NCI-H524 treated with DMSO at 0.1 percent for 48 hours (cell line): Measurements from ENCODE around the gene CPM.
"Not testable (repeated sequence)": the region's sequence is repeated elsewhere in the genome, so short reads cannot be mapped to it uniquely, and the experiment has no call there.

ENCODE experiments used
- DNase-seq: peaks from one replicate; lab custom pipeline; 2025; lab: John Stamatoyannopoulos, UW

CPM gene

GRCh38 chr12:68827895-68828671 lies 104.9 kb downstream of the CPM start:
- DNase-seq, result no peak

DNA sequence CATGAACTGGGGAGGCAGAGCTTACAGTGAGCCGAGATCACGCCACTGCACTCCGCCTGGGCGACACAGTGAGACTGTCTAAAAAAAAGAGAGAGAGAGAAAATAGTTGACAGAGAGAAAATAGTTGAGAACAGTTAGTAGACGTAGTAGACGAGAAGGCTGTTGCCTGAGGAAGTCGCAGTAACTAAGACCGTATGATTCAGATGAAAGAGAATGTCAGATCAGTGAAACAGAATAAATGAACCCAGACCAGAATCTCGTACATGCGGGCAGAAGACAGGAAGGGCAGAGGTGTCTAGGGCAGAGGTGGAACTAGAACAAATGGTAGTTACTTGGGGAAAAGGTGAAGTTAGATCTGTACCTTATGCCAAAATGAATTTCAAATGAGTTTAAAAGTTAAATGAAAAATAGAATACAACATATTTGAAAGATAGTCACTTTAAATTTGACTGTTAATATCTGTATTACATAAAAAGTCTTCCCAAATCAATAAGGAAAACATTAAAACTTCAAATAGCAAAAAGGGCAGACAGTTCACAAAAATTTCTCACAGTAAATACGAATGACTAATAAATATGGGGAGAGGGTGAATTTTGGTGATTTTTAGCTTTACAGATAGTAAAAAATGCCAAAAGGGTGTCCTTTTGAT lies 107.3 kb downstream of the CPM start:
- no peak for DNase-seq

DNA sequence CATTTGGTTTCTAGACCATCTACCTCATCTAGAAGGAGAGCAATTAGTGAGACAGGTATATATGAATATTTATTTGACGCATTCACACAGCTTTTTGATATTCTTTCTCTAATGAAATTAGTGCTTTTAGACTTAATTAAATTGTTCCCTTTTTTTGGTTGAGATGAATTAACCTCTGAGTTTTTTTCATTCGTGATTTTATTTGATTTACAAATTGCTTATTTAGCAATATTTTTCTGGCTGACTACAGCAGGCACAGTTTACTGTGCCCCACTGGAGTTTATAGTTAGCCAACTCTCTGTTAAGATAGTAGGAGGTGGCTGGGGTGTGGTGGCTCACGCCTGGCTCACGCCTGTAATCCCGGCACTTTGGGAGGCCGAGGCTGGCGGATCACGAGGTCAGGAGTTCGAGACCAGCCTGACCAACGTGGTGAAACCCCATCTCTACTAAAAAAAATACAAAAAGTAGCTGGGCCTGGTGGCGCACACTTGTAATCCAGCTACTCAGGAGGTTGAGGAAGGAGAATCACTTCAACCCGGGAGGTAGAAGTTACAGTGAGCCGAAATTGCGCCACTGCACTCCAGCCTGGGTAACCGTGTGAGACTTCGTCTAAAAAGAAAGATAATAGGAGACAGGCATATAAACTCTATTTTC lies 108.2 kb downstream of the CPM start:
- no peak for DNase-seq

DNA sequence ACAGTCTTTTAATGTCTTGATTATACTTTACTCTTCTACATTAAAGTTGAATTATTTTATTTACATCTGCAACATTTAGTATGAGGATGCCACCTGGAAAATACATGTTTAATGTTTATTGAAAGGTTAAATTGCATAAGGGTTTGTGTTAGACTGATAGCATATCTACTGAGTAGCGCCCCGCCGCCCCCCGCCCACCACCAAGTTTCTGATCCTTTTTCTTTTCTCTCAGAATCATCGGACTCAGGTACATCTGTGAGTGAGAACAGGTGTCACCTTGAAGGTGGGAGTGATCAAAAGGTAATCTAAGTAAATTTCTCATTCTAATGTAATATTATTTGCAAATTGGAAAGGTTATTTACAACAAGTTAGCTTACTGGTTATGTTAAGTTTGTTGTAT lies 108.8 kb downstream of the CPM start:
- DNase-seq, result no peak

DNA sequence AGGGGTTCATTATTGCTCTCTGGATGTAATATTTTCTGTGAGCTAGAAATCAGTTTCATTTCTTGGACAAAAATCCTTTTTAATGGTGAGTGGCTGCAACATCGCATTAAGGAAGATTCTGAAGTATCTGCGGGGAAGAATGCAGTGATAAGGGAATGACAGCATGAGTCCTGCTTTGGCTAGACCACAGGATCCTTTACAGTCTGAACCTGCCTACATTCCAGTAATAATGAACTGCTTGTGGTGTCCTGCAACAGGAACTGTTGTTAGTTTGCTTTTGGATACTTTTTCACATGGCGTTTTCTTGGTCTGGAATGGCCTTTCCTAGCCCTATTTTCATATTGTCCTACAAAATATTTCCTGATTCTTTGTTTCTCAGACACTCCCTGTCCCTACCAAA lies 109.3 kb downstream of the CPM start:
- no peak for DNase-seq

GRCh38 chr12:68821357-68822188 lies 111.4 kb downstream of the CPM start:
- no peak for DNase-seq

DNA sequence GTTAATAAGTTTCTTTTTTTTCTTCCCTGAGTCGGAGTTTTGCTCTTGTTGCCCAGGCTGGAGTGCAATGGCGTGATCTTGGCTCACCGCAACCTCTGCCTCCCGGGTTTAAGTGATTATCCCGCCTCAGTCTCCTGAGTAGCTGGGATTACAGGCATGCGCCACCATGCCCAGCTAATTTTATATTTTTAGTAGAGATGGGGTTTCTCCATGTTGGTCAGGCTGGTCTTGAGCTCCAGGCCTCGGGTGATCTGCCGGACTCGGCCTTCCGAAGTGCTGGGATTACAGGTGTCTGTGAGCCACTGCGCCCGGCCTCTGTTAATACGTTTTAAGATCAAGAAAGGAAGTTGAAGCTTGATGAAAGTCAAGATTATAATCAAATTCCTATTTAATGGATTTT lies 113.5 kb downstream of the CPM start:
- not testable (repeated sequence) for DNase-seq

DNA sequence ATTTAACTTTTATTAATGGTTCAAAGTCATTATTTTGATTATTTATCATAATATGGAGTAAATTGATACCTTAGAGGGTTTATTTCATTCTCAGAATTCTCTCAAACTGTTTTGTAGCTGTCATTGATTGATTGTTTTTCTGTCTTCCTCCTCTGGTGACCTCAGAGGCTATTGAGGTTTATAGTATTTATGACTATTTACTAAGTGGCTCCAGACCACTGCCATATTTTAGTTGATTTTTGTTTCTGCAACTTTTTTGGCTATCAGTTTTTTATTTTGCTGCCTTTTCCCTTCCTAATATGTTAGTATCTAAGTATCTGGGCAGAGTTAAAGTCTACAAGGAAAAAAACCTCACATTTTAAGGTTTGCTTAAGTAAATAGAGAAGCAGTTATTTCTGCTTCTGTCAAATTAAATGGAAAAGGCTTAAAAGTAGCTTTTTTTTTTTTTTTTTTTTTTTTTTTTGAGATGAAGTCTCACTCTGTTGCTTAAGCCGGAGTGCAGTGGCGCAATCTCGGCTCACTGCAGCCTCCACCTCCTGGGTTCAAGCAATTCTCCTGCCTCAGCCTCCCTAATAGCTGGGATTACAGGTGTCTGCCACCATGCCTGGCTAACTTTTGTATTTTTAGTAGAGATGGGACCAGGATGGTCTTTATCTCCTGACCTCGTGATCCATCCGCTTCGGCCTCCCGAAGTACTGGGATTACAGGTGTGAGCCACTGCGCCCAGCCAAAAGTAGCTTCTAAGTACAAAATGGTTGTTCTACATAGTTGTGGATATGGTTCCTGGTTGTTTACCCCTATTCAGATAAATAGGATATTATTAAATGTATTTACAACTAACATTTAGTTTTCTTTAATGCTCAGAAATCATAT lies 116.8 kb downstream of the CPM start:
- DNase-seq, result no peak

GRCh38 chr12:68815232-68815927 lies 117.6 kb downstream of the CPM start:
- DNase-seq, result no peak

DNA sequence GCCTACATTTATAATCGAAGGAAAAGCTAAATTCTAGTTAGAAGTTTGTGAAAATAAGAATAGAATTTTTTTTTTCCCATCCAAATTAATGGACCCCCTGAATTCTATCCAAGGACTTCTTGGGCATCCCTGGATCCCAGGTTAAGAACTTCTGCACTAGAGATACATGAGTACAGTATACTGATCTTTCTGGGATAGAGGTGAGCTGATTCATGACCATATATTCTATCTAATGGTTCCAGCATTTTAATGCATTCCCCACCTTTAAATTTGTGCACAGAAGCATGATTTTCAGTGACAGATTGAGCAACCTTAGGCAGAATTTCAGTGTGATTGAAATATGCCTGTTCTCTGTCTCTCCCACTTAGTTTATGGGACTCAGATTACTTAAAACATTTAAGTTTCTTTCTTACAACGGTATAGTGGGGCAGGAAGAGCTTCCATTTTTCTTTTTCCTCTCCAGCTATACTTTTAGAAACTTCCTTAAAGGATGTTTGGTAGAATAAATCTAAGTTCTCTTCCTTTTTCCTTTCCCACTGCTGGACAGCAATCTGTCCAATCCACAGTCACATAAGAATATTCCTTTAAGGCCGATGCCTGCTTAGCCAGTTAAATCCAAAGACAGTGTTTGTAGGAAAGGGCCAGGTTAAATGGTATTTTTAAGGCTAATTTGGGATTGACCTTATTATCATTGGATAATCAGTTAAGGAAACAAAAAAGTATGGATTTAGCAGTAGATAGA lies 118.3 kb downstream of the CPM start:
- DNase-seq, result no peak

DNA sequence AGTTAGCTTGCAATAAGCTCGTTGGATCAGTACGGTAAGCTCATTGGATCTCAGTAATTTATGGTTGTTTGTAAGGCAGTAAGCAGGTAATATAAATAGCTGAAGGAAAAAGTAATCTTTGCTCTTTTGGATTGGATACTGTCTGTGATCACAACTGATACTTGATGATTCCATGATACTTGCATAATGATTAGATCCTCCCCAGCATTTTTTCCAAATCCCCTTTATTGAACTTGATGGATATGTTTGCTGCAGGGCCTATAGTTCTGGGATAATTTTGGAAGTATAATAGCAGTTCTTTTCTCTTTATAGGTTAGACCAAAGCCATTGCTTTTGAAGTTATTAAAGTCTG lies 119.8 kb downstream of the CPM start:
- DNase-seq, result no peak

DNA sequence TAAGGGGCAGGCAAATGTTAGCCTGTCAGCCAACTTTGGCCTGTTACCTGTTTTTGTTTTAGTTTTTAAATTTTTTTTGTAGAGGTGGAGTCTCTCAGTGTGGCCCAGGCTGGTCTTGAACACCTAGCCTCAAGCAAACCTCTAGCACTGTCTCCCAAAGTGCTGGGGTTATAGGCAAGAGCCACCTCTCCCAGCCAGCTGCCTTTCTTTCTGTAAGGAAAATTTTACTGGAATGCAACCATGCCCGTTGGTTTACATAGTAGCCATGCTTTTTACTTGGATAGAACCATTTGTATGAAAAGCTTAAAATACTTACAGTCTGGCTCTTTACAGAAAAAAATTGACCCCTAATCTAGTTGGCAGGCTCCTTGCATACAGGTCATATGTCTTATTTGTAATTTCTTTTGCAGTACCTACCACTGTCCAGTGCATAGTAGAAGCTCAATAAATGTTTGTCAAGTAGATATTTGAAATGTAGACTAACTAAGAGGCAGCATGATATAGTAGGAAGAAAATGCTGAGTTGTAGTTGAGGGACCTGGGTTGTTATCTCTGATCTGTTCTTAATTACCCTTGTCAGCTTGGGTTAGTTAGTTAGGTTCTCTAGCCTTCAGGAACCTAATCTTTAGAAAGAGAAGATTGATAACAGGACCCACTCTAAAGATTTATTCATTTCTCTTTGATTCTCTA lies 120.3 kb downstream of the CPM start:
- no peak for DNase-seq

- not testable (repeated sequence) for DNase-seq
These were observed 121.4 kb downstream of the CPM start for GRCh38 chr12:68811573-68811972.

- DNase-seq, result not testable (repeated sequence)
These were observed 123.0 kb downstream of the CPM start for GRCh38 chr12:68810027-68810389.

GRCh38 chr12:68809190-68810026 lies 123.6 kb downstream of the CPM start:
- DNase-seq, result no peak

DNA sequence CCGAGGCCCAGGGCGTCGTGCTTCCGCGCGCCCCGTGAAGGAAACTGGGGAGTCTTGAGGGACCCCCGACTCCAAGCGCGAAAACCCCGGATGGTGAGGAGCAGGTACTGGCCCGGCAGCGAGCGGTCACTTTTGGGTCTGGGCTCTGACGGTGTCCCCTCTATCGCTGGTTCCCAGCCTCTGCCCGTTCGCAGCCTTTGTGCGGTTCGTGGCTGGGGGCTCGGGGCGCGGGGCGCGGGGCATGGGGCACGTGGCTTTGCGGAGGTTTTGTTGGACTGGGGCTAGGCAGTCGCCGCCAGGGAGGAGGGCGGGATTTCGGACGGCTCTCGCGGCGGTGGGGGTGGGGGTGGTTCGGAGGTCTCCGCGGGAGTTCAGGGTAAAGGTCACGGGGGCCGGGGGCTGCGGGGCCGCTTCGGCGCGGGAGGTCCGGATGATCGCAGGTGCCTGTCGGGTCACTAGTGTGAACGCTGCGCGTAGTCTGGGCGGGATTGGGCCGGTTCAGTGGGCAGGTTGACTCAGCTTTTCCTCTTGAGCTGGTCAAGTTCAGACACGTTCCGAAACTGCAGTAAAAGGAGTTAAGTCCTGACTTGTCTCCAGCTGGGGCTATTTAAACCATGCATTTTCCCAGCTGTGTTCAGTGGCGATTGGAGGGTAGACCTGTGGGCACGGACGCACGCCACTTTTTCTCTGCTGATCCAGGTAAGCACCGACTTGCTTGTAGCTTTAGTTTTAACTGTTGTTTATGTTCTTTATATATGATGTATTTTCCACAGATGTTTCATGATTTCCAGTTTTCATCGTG lies 124.4 kb downstream of the CPM start:
- DNase-seq, result peak; percentile 45

DNA sequence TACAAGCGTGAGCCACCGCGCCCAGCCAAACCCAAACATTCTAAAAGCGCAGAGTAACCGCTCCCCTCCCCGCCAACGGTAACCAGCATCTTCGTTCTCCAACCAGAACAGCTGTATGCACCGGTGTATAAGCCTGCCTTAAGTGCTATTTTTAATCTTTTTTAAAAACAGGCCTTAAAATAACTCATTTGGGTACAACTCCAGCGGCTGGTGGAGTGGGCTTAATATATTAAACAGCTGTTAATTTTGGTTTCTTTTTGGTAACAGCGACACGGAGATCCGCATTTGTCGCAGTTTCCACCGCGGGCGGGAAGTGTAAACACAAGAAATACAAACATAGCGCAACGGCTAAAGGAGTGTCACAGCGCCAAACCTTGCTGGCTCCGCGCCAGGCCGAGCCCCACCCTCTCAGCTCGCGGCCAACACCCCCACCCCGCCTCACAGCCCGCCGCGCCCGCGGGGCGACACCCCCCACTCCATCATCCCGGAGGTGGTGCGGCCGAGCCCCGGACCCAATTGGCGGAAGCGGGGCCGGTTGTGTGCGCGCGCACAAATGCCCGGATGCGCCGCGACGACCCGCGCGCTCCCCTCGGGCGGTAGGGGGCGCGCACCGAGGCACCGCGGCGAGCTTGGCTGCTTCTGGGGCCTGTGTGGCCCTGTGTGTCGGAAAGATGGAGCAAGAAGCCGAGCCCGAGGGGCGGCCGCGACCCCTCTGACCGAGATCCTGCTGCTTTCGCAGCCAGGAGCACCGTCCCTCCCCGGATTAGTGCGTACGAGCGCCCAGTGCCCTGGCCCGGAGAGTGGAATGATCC lies 125.2 kb downstream of the CPM start, which contains the start of gene MDM2:
Gene MDM2 (plus strand): TSS at position 602 of the 812 bp plus-strand sequence. CDS start 301 bp downstream, outside the sequence.
- peak; percentile 63 for DNase-seq
